Liver (tissue), 9 donors: ENCODE results near the gene SIPA1L3. TPM values are rescaled to one million over a fixed set of nuclear protein-coding genes. Genes with fewer than 3 reads are reported as not detected.
A peak's percentile ranks its signal among the peaks of the same experiment; 100 is the strongest.

ENCODE experiments used
- DNase-seq: peaks from one replicate; pipeline ENCODE4 v3.0.0-alpha.2; 2017; ENCODE audit warnings: low spot score
- H3K27ac ChIP-seq, 2 donors: one replicate each; pipeline ENCODE4 v1.7.0; 2013; ENCODE audit warnings: inconsistent platforms in 2 of 2, low read length in 2 of 2, control low read depth in 1 of 2, low read depth in 1 of 2, mild to moderate bottlenecking in 1 of 2
- H3K27me3 ChIP-seq, 4 donors: one replicate each; pipeline versions ENCODE4 v1.6.1 to v1.7.0; 2013; ENCODE audit warnings: low read length in 3 of 4, inconsistent platforms in 1 of 4, mild to moderate bottlenecking in 1 of 4, moderate library complexity in 1 of 4; ENCODE audit not compliant: control insufficient read depth in 4 of 4, insufficient read depth in 4 of 4
- H3K36me3 ChIP-seq, 4 donors: one replicate each; pipeline versions ENCODE4 v1.6.1 to v1.7.0; 2013; ENCODE audit warnings: low read length in 3 of 4, mild to moderate bottlenecking in 3 of 4, low read depth in 1 of 4, moderate library complexity in 1 of 4; ENCODE audit not compliant: control insufficient read depth in 4 of 4, insufficient read depth in 3 of 4
- H3K4me1 ChIP-seq, 4 donors: one replicate each; pipeline versions ENCODE4 v1.6.1 to v1.7.0; 2013; ENCODE audit warnings: low read length in 3 of 4, mild to moderate bottlenecking in 3 of 4, moderate library complexity in 1 of 4; ENCODE audit not compliant: control insufficient read depth in 4 of 4, insufficient read depth in 4 of 4
- H3K4me3 ChIP-seq, 3 donors: one replicate each; pipeline versions ENCODE4 v1.6.1 to v1.7.0; 2013; ENCODE audit warnings: low read length in 3 of 3, control low read depth in 1 of 3, low read depth in 1 of 3, mild to moderate bottlenecking in 1 of 3
- H3K9ac ChIP-seq, 2 donors: one replicate each; pipeline ENCODE4 v1.7.0; 2013; ENCODE audit warnings: low read length in 2 of 2, mild to moderate bottlenecking in 2 of 2, moderate library complexity in 2 of 2, control low read depth in 1 of 2, low read depth in 1 of 2
- H3K9me3 ChIP-seq, 4 donors: one replicate each; pipeline versions ENCODE4 v1.6.1 to v1.7.0; 2013; ENCODE audit warnings: low read length in 3 of 4; ENCODE audit not compliant: control insufficient read depth in 4 of 4
- CTCF ChIP-seq: fragments of 150-350 bp; IDR thresholded peaks from 2 replicates; pipeline ENCODE4 v1.5.1; 2017; ENCODE audit warnings: improper control_type of control experiment, low read depth, low read length; ENCODE audit not compliant: missing input control
- FOXA1 ChIP-seq: IDR thresholded peaks from 2 replicates; pipeline ENCODE4 v1.6.1; 2016; ENCODE audit warnings: antibody characterized with exemption
- FOXA2 ChIP-seq: IDR thresholded peaks from 2 replicates; pipeline ENCODE4 v1.6.1; 2016; ENCODE audit warnings: antibody characterized with exemption
- GABPA ChIP-seq, 2 donors: IDR thresholded peaks in 1 of 2; conservative IDR thresholded peaks in 1 of 2; 2 replicates each; pipeline ENCODE4 v1.6.1; 2016; ENCODE audit warnings: antibody characterized with exemption in 2 of 2, mild to moderate bottlenecking in 1 of 2, moderate library complexity in 1 of 2
- HNF4A ChIP-seq, 2 donors: conservative IDR thresholded peaks; 2 replicates each; pipeline ENCODE4 v1.6.1; 2016; ENCODE audit warnings: antibody characterized with exemption in 2 of 2, mild to moderate bottlenecking in 2 of 2
- JUND ChIP-seq, 2 donors: IDR thresholded peaks; 2 replicates each; pipeline ENCODE4 v1.6.1; 2016; ENCODE audit warnings: antibody characterized with exemption in 2 of 2
- MAX ChIP-seq: IDR thresholded peaks from 2 replicates; pipeline ENCODE4 v1.6.1; 2016; ENCODE audit warnings: antibody characterized with exemption
- RAD21 ChIP-seq, 2 donors: IDR thresholded peaks; 2 replicates each; pipeline ENCODE4 v1.6.1; 2016; ENCODE audit warnings: antibody characterized with exemption in 2 of 2, mild to moderate bottlenecking in 2 of 2
- REST ChIP-seq: IDR thresholded peaks from 2 replicates; pipeline ENCODE4 v1.6.1; 2016; ENCODE audit warnings: antibody characterized with exemption, mild to moderate bottlenecking
- RXRA ChIP-seq, 2 donors: IDR thresholded peaks; 2 replicates each; pipeline ENCODE4 v1.6.1; 2017 to 2018; ENCODE audit warnings: antibody characterized with exemption in 2 of 2, mild to moderate bottlenecking in 1 of 2
- SP1 ChIP-seq: IDR thresholded peaks from 2 replicates; pipeline ENCODE4 v1.6.1; 2018; ENCODE audit warnings: antibody characterized with exemption, mild to moderate bottlenecking
- TAF1 ChIP-seq: conservative IDR thresholded peaks from 2 replicates; pipeline ENCODE4 v1.6.1; 2016; ENCODE audit warnings: antibody characterized with exemption, mild to moderate bottlenecking
- YY1 ChIP-seq: IDR thresholded peaks from 2 replicates; pipeline ENCODE4 v1.6.1; 2016; ENCODE audit warnings: antibody characterized with exemption, mild to moderate bottlenecking
- ZBTB33 ChIP-seq: IDR thresholded peaks from 2 replicates; pipeline ENCODE4 v1.6.1; 2016; ENCODE audit warnings: antibody characterized with exemption
- WGBS: extraction: QIAGEN DNeasy Blood & Tissue Kit; methylation state at CpG from one replicate; pipeline ENCODE4 v1.1.7; 2013; 5-methylcytosine and 5-hydroxymethylcytosine counted together
- polyA plus RNA-seq, 2 donors: library from polyadenylated mRNA; stranded (reverse) in 1 of 2; unstranded in 1 of 2; fragments of 200-250 nt in 1 of 2; fragments of >200 nt in 1 of 2; fragmentation: Nextera tagmentation in 1 of 2; extraction: Ambion mirVana in 1 of 2; gene quantifications; one replicate each; pipeline versions ENCODE4 v1.2.1 to v1.2.3, GENCODE V29; 2013 to 2015
- total RNA-seq, 2 donors: library from RNA; depleted of rRNA; stranded (reverse); fragments of >200 nt; gene quantifications; one replicate each; pipeline ENCODE4 v1.2.3, GENCODE V29; 2014
- donor health status: healthy.
- donor health status: healthy.
- donor health status: healthy.
- donor health status: healthy.
- donor health status: healthy.

The SIPA1L3 gene
- total and polyA plus RNA-seq, 4 donors: 2.4 to 10.0 (median 4.4) TPM

- Histone ChIP-seq H3K4me3 (no peak overlapping the region), H3K27ac (peak overlapping the region; percentile 62 to 64), H3K9me3 (no peaks in the 10 kb centered on the region), H3K27me3 (no peaks in the 10 kb centered on the region), H3K4me1 (no peaks in the 10 kb centered on the region), H3K36me3 (no peaks in the 10 kb centered on the region), H3K9ac (no peak overlapping the region)
- WGBS: 65% methylated on average over 15 of the region's 15 CpGs
- TF ChIP-seq RAD21 (IDR thresholded peaks at IDR 0.05) (peak in 1 of 2 donors; percentile 18), ZBTB33 (no peak), FOXA2 (no peak), REST (no peak), MAX (peak; percentile 29), SP1 (peak; percentile 61), YY1 (no peak), GABPA (IDR thresholded peaks at IDR 0.05 in 1 of 2, conservative IDR thresholded peaks at IDR 0.05 in 1 of 2) (no peak), FOXA1 (no peak)
- peak; percentile 65 for DNase-seq
Measured at GRCh38 chr19:38004521-38005223, 97.7 kb downstream of the SIPA1L3 start.

- Histone ChIP-seq H3K4me3 (no peak overlapping the region), H3K27ac (peak overlapping the region in 1 of 2 donors; percentile 64), H3K36me3 (no peaks in the 10 kb centered on the region), H3K9ac (no peak overlapping the region), H3K9me3 (no peaks in the 10 kb centered on the region), H3K27me3 (no peaks in the 10 kb centered on the region), H3K4me1 (no peaks in the 10 kb centered on the region)
- no peak for TF ChIP-seq REST
- no peak for TF ChIP-seq ZBTB33
- TF ChIP-seq GABPA (IDR thresholded peaks at IDR 0.05 in 1 of 2, conservative IDR thresholded peaks at IDR 0.05 in 1 of 2): no peak
- no peak for TF ChIP-seq RAD21 (IDR thresholded peaks at IDR 0.05)
- no peak for TF ChIP-seq CTCF
- no peak for TF ChIP-seq HNF4A (conservative IDR thresholded peaks at IDR 0.05)
- TF ChIP-seq JUND (IDR thresholded peaks at IDR 0.05): no peak
- TF ChIP-seq MAX: no peak
- no peak for TF ChIP-seq SP1
- no peak for TF ChIP-seq YY1
- TF ChIP-seq TAF1: no peak
- TF ChIP-seq RXRA (IDR thresholded peaks at IDR 0.05): no peak
- TF ChIP-seq FOXA1: no peak
- no peak for DNase-seq
- WGBS: 90% methylated on average over 8 of the region's 8 CpGs
Measured at GRCh38 chr19:38005224-38005614, 98.2 kb downstream of the SIPA1L3 start.
